Measurements from ENCODE around the gene COL5A3.

Gene COL5A3

GRCh38 chr19:9968820-9969687, 41.2 kb downstream of the COL5A3 start:
- H3K4me3 ChIP-seq (replicated peaks; ENCODE audit: low read depth, low read length): no peak overlapping the region
- TF ChIP-seq, protein P1, sequence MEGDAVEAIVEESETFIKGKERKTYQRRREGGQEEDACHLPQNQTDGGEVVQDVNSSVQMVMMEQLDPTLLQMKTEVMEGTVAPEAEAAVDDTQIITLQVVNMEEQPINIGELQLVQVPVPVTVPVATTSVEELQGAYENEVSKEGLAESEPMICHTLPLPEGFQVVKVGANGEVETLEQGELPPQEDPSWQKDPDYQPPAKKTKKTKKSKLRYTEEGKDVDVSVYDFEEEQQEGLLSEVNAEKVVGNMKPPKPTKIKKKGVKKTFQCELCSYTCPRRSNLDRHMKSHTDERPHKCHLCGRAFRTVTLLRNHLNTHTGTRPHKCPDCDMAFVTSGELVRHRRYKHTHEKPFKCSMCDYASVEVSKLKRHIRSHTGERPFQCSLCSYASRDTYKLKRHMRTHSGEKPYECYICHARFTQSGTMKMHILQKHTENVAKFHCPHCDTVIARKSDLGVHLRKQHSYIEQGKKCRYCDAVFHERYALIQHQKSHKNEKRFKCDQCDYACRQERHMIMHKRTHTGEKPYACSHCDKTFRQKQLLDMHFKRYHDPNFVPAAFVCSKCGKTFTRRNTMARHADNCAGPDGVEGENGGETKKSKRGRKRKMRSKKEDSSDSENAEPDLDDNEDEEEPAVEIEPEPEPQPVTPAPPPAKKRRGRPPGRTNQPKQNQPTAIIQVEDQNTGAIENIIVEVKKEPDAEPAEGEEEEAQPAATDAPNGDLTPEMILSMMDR (IDR thresholded peaks at IDR 0.05; ENCODE audit: low read depth, low read length, missing control alignments): no peak
- DNase-seq (ENCODE audit: extremely low read depth, low read depth): no peak

DNA sequence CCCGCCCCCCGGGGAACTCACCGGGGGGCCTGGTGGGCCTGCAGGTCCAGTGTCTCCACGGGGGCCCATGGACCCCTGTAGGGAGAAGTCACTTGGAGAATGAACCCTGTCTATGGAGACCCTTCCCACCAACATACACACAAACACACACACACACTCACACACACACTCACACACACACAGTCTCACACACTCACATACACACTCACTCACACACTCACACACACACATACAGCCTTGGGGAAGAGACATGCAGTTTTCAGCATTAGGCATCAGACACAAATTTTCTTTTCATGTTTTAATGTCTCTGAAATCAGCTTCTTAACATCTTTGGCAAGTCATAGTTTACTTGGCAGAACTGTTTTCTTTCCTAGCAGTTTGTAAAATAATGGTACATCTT, 43.0 kb downstream of the COL5A3 start:
- H3K4me3 ChIP-seq (replicated peaks; ENCODE audit: low read depth, low read length): no peak overlapping the region
- TF ChIP-seq, protein P1 (IDR thresholded peaks at IDR 0.05; ENCODE audit: low read depth, low read length, missing control alignments): no peak
- no peak for DNase-seq (ENCODE audit: extremely low read depth, low read depth)

GRCh38 chr19:9966448-9966847, 43.9 kb downstream of the COL5A3 start:
- H3K4me3 ChIP-seq (replicated peaks; ENCODE audit: low read depth, low read length): no peak overlapping the region
- no peak for DNase-seq (ENCODE audit: extremely low read depth, low read depth)
- TF ChIP-seq, protein P1 (IDR thresholded peaks at IDR 0.05; ENCODE audit: low read depth, low read length, missing control alignments): no peak

- no peak for DNase-seq (ENCODE audit: extremely low read depth, low read depth)
- H3K4me3 ChIP-seq (replicated peaks; ENCODE audit: low read depth, low read length): no peak overlapping the region
- TF ChIP-seq, protein P1 (IDR thresholded peaks at IDR 0.05; ENCODE audit: low read depth, low read length, missing control alignments): no peak
Measured at GRCh38 chr19:9966024-9966423, 44.3 kb downstream of the COL5A3 start.

GRCh38 chr19:9962623-9963290, 47.5 kb downstream of the COL5A3 start:
- no peak for DNase-seq (ENCODE audit: extremely low read depth, low read depth)
- TF ChIP-seq, protein P1 (IDR thresholded peaks at IDR 0.05; ENCODE audit: low read depth, low read length, missing control alignments): no peak
- no peak overlapping the region for H3K4me3 ChIP-seq (replicated peaks; ENCODE audit: low read depth, low read length)

- no peak for DNase-seq (ENCODE audit: extremely low read depth, low read depth)
- no peak overlapping the region for H3K4me3 ChIP-seq (replicated peaks; ENCODE audit: low read depth, low read length)
- TF ChIP-seq, protein P1 (IDR thresholded peaks at IDR 0.05; ENCODE audit: low read depth, low read length, missing control alignments): no peak
Measured at GRCh38 chr19:9961103-9961502, 49.2 kb downstream of the COL5A3 start.
